ENCODE data around the gene KMT5C. TPM values are rescaled to one million over a fixed set of nuclear protein-coding genes. Genes with fewer than 3 reads are reported as not detected.

The KMT5C gene
- total RNA-seq, 2 experiments from 2014 or later, result 22.8 to 36.1 TPM

GRCh38 chr19:55358943-55359908 is 19.6 kb downstream of the KMT5C start:
- Histone ChIP-seq H3K79me2 (ENCODE audit: insufficient read depth, low read depth, low read length) (no peaks in the 10 kb centered on the region), H4K20me1 (ENCODE audit: insufficient read depth, low read length) (no peaks in the 10 kb centered on the region), H2AFZ (ENCODE audit: low read length) (no peak overlapping the region), H3K9me3 (ENCODE audit: low read length) (no peaks in the 10 kb centered on the region), H3K36me3 (ENCODE audit: insufficient read depth, low read length) (no peaks in the 10 kb centered on the region), H3K27ac (ENCODE audit: low read depth, low read length, poor library complexity, severe bottlenecking) (no peak overlapping the region), H3K4me2 (ENCODE audit: low read length) (no peak overlapping the region), H3K4me3 (ENCODE audit: low read depth, low read length, poor library complexity, severe bottlenecking) (no peak overlapping the region), H3K9me2 (ENCODE audit: insufficient read depth, low read length) (no peaks in the 10 kb centered on the region), H3K4me1 (ENCODE audit: insufficient read depth, low read length, poor library complexity, severe bottlenecking) (peaks cover 5% of the 10 kb centered on the region)
- no TSS peak for BruUV-seq (replicated peaks)
- POLR2A ChIA-PET, result no interaction called here
- TF ChIP-seq CTCF (conservative IDR thresholded peaks at IDR 0.05; ENCODE audit: low read length) (no peak), EZH2phosphoT487 (IDR thresholded peaks at IDR 0.05; ENCODE audit: borderline replicate concordance, low read depth, low read length) (no peak)
- intact Hi-C loops (cut with micrococcal nuclease; ENCODE audit: unreplicated experiment), result no loop called here
- CTCF ChIA-PET (ENCODE audit: unreplicated experiment), result no interaction called here
- DNase-seq (ENCODE audit: low spot score), result no peak

- no peak for DNase-seq (ENCODE audit: low spot score)
- intact Hi-C loops (cut with micrococcal nuclease; ENCODE audit: unreplicated experiment), result no loop called here
- no peak for TF ChIP-seq EZH2phosphoT487 (IDR thresholded peaks at IDR 0.05; ENCODE audit: borderline replicate concordance, low read depth, low read length)
- no peak for TF ChIP-seq CTCF (conservative IDR thresholded peaks at IDR 0.05; ENCODE audit: low read length)
- no peaks in the 10 kb centered on the region for H3K9me3 ChIP-seq (ENCODE audit: low read length)
- H3K9me2 ChIP-seq (ENCODE audit: insufficient read depth, low read length), result no peaks in the 10 kb centered on the region
- H3K4me3 ChIP-seq (ENCODE audit: low read depth, low read length, poor library complexity, severe bottlenecking), result no peak overlapping the region
- H3K79me2 ChIP-seq (ENCODE audit: insufficient read depth, low read depth, low read length), result no peaks in the 10 kb centered on the region
- no peaks in the 10 kb centered on the region for H3K4me1 ChIP-seq (ENCODE audit: insufficient read depth, low read length, poor library complexity, severe bottlenecking)
- ChIA-PET POLR2A (no interaction called here), CTCF (ENCODE audit: unreplicated experiment) (interaction anchor here (0.9 kb wide), 1 partner anchor 21 kb away, joined by 5 read pairs; no protein-coding TSS in a partner anchor)
- H3K4me2 ChIP-seq (ENCODE audit: low read length), result no peak overlapping the region
- H4K20me1 ChIP-seq (ENCODE audit: insufficient read depth, low read length), result no peaks in the 10 kb centered on the region
- H3K27ac ChIP-seq (ENCODE audit: low read depth, low read length, poor library complexity, severe bottlenecking), result no peak overlapping the region
- H2AFZ ChIP-seq (ENCODE audit: low read length), result no peak overlapping the region
- BruUV-seq (replicated peaks), result no TSS peak
- H3K36me3 ChIP-seq (ENCODE audit: insufficient read depth, low read length), result no peaks in the 10 kb centered on the region
These were observed 21.2 kb downstream of the KMT5C start for GRCh38 chr19:55360902-55361301.

Measured in OCI-LY7 (cell line).